ENCODE data around the gene MCF2L2.

The MCF2L2 gene

GRCh38 chr3:183386651-183387050 is 41.8 kb downstream of the MCF2L2 start:
- H3K4me3 ChIP-seq (ENCODE audit: low read depth, low read length): no peak overlapping the region
- ChIA-PET POLR2A (no interaction called here), CTCF (interaction anchor here (0.8 to 20.3 kb wide), 22 partner anchors 8 to 676 kb away, joined by 3 to 790 read pairs (median 4); no protein-coding TSS in a partner anchor)
- TF ChIP-seq CTCF (IDR thresholded peaks at IDR 0.05; ENCODE audit: insufficient read depth, low read length, missing control alignments): no peak
- no peak for DNase-seq (ENCODE audit: low read depth, low spot score)

- TF ChIP-seq CTCF (IDR thresholded peaks at IDR 0.05; ENCODE audit: insufficient read depth, low read length, missing control alignments): peak; percentile 66
- H3K4me3 ChIP-seq (ENCODE audit: low read depth, low read length): no peak overlapping the region
- peak; percentile 29 for DNase-seq (ENCODE audit: low read depth, low spot score)
- ChIA-PET CTCF (interaction anchor here (0.6 to 20.3 kb wide), 35 partner anchors 9 to 675 kb away, joined by 3 to 790 read pairs (median 4); no protein-coding TSS in a partner anchor), POLR2A (no interaction called here)
Measured at GRCh38 chr3:183385698-183386613, 42.5 kb downstream of the MCF2L2 start.

- TF ChIP-seq CTCF (IDR thresholded peaks at IDR 0.05; ENCODE audit: insufficient read depth, low read length, missing control alignments): no peak
- H3K4me3 ChIP-seq (ENCODE audit: low read depth, low read length): no peak overlapping the region
- POLR2A ChIA-PET: no interaction called here
- CTCF ChIA-PET: interaction anchor here (0.7 to 20.3 kb wide), 24 partner anchors 8 to 503 kb away, joined by 3 to 790 read pairs (median 4); partner anchors contain the start of genes B3GNT5 and PARL
- DNase-seq (ENCODE audit: low read depth, low spot score): no peak
Measured at GRCh38 chr3:183381673-183382072, 46.7 kb downstream of the MCF2L2 start.

- no peak overlapping the region for H3K4me3 ChIP-seq (ENCODE audit: low read depth, low read length)
- no peak for DNase-seq (ENCODE audit: low read depth, low spot score)
- CTCF ChIA-PET: interaction anchor here (0.7 to 20.3 kb wide), 10 partner anchors 8 to 257 kb away, joined by 3 to 790 read pairs (median 4); no protein-coding TSS in a partner anchor
- TF ChIP-seq CTCF (IDR thresholded peaks at IDR 0.05; ENCODE audit: insufficient read depth, low read length, missing control alignments): no peak
- POLR2A ChIA-PET: no interaction called here
Measured at GRCh38 chr3:183381179-183381578, 47.2 kb downstream of the MCF2L2 start.

- no peak overlapping the region for H3K4me3 ChIP-seq (ENCODE audit: low read depth, low read length)
- ChIA-PET POLR2A (interaction anchor here (0.7 kb wide), 1 partner anchor 167 kb away, joined by 3 read pairs; no protein-coding TSS in a partner anchor), CTCF (interaction anchor here (1.3 to 20.3 kb wide), 3 partner anchors 9 to 254 kb away, joined by 4 to 790 read pairs (median 202); no protein-coding TSS in a partner anchor)
- TF ChIP-seq CTCF (IDR thresholded peaks at IDR 0.05; ENCODE audit: insufficient read depth, low read length, missing control alignments): no peak
- no peak for DNase-seq (ENCODE audit: low read depth, low spot score)
Measured at GRCh38 chr3:183378951-183379350, 49.5 kb downstream of the MCF2L2 start.

GRCh38 chr3:183378545-183378944 is 49.9 kb downstream of the MCF2L2 start:
- TF ChIP-seq CTCF (IDR thresholded peaks at IDR 0.05; ENCODE audit: insufficient read depth, low read length, missing control alignments): no peak
- CTCF ChIA-PET: interaction anchor here (1.3 to 20.3 kb wide), 3 partner anchors 9 to 254 kb away, joined by 4 to 790 read pairs (median 202); no protein-coding TSS in a partner anchor
- DNase-seq (ENCODE audit: low read depth, low spot score): no peak
- POLR2A ChIA-PET: interaction anchor here (0.7 kb wide), 1 partner anchor 167 kb away, joined by 3 read pairs; no protein-coding TSS in a partner anchor
- H3K4me3 ChIP-seq (ENCODE audit: low read depth, low read length): no peak overlapping the region
